ENCODE data around the gene CACNG3. TPM values are rescaled to one million over a fixed set of nuclear protein-coding genes. Genes with fewer than 3 reads are reported as not detected.

CACNG3 gene
- total RNA-seq, 1 donor from 2014 or later: not detected

DNA sequence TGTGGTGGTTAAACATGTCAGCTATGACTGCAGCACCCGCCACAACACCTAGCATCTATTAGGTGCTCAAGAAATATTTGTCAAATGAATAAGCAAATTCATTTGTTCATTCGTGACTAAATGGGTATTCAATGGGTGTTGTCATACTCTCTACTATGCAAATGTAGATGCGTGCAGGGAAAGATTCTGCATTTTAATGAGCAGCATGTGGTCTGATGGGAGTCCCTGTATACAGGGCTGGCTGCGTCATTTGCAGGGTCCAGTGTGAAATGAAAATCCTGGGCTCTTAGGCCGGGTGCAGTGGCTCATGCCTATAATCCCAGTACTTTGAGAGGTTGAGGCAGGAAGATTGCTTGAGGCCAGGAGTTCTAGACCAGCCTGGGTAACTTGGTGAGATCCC is 97.5 kb downstream of the CACNG3 start:
- H3K27ac Mint-ChIP-seq: no peak overlapping the region
- DNase-seq (ENCODE audit: low spot score in 2 of 2, unreplicated experiment in 2 of 2): no peak
- no peaks in the 10 kb centered on the region for H3K36me3 Mint-ChIP-seq
- peaks cover 16% of the 10 kb centered on the region for H3K27me3 Mint-ChIP-seq (ENCODE audit: low read depth)
- H3K4me3 Mint-ChIP-seq: no peak overlapping the region
- peaks cover 7% of the 10 kb centered on the region for H3K4me1 Mint-ChIP-seq
- no peaks in the 10 kb centered on the region for H3K9me3 Mint-ChIP-seq
- TF ChIP-seq, protein P1, sequence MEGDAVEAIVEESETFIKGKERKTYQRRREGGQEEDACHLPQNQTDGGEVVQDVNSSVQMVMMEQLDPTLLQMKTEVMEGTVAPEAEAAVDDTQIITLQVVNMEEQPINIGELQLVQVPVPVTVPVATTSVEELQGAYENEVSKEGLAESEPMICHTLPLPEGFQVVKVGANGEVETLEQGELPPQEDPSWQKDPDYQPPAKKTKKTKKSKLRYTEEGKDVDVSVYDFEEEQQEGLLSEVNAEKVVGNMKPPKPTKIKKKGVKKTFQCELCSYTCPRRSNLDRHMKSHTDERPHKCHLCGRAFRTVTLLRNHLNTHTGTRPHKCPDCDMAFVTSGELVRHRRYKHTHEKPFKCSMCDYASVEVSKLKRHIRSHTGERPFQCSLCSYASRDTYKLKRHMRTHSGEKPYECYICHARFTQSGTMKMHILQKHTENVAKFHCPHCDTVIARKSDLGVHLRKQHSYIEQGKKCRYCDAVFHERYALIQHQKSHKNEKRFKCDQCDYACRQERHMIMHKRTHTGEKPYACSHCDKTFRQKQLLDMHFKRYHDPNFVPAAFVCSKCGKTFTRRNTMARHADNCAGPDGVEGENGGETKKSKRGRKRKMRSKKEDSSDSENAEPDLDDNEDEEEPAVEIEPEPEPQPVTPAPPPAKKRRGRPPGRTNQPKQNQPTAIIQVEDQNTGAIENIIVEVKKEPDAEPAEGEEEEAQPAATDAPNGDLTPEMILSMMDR (IDR thresholded peaks at IDR 0.05; ENCODE audit: unreplicated experiment): no peak

DNA sequence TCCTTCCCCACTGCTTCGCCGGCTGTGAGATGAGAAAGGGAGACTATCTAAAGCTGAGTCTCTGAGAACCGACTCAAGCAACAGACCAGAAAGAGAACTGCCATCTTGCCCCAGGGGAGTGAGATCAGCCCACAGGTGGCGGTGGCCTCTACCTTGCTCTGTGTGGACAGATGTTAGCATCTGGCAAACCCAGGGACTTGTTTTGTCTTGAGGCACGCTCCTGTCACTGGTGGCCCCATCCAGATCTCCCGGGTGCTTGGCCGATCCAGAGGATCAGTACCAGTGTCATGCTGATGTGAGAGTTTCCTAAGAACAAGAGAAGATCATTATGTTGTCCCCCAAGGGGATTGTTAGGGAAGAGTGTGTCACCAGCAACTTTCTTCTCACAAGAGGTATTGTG is 101.4 kb downstream of the CACNG3 start:
- peaks cover 34% of the 10 kb centered on the region for H3K27me3 Mint-ChIP-seq (ENCODE audit: low read depth)

DNA sequence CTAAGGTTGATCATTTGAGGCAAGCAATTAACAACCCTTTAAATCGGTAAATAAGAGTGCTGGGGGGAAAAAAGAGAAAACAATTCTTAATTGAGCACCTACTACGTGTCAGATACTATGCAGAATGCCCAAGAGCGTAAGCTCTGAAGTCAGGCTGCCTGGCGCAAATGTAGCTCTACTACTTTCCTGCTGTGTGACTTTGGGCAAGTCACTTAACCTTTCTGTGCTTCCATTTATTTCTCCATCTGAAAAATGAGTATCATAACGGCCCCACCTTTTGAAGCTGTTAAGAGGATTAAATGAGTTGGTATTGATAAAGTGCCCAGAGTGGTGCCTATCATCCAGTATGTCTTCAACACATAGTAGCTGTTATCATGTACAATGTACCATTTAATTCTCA is 102.0 kb downstream of the CACNG3 start:
- Mint-ChIP-seq H3K27ac (no peak overlapping the region), H3K36me3 (no peaks in the 10 kb centered on the region), H3K4me1 (no peaks in the 10 kb centered on the region), H3K4me3 (no peak overlapping the region), H3K9me3 (no peaks in the 10 kb centered on the region), H3K27me3 (ENCODE audit: low read depth) (peaks cover 38% of the 10 kb centered on the region)
- DNase-seq (ENCODE audit: low spot score in 2 of 2, unreplicated experiment in 2 of 2): no peak
- TF ChIP-seq, protein P1 (IDR thresholded peaks at IDR 0.05; ENCODE audit: unreplicated experiment): no peak

More for the DNA sequence above, 101.4 kb downstream of the CACNG3 start:
- DNase-seq (ENCODE audit: low spot score in 2 of 2, unreplicated experiment in 2 of 2): no peak
- TF ChIP-seq, protein P1 (IDR thresholded peaks at IDR 0.05; ENCODE audit: unreplicated experiment): no peak
- no peak overlapping the region for H3K27ac Mint-ChIP-seq
- H3K4me3 Mint-ChIP-seq: no peak overlapping the region
- H3K4me1 Mint-ChIP-seq: no peaks in the 10 kb centered on the region
- no peaks in the 10 kb centered on the region for H3K9me3 Mint-ChIP-seq
- no peaks in the 10 kb centered on the region for H3K36me3 Mint-ChIP-seq

DNA sequence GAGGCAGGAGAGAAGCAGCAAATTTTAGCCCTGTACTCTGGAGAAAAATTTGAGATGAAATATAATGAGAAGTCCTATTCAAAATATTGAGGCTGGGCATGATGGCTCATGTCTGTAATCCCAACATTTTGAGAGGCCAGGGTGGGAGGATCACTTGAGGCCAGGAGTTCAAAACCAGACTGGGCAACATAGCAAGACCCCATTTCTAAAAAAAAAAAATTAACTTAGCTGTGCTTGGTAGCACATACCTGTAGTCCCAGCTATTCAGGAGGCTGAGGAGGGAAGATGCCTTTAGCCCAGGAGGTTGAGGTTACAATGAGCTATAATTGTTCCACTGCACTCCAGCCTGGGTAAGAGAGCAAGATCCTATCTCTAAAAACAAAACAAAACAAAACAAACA is 103.4 kb downstream of the CACNG3 start:
- DNase-seq (ENCODE audit: low spot score in 2 of 2, unreplicated experiment in 2 of 2): no peak
- H3K9me3 Mint-ChIP-seq: no peaks in the 10 kb centered on the region
- no peak overlapping the region for H3K4me3 Mint-ChIP-seq
- H3K36me3 Mint-ChIP-seq: no peaks in the 10 kb centered on the region
- TF ChIP-seq, protein P1 (IDR thresholded peaks at IDR 0.05; ENCODE audit: unreplicated experiment): no peak
- H3K4me1 Mint-ChIP-seq: no peaks in the 10 kb centered on the region
- H3K27me3 Mint-ChIP-seq (ENCODE audit: low read depth): peaks cover 41% of the 10 kb centered on the region
- no peak overlapping the region for H3K27ac Mint-ChIP-seq

DNA sequence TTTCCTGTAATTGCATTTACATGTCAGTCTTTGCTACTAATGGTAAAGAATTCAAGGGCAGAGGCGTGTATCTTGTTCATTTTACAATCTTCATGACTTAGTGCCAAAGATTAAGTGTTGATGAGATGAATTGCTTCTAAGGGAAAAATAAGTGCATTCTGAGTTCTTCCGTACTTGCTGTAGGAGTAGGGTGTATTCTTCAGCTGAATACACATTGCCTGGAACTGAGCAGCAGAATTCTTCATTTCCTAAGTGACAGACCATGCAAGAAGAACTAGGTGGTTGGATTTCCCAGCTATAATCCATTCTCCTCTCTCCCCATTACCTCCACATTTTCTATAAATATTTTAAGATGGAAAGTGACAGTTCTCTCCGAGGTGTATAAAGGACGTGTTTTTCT is 104.8 kb downstream of the CACNG3 start:
- Mint-ChIP-seq H3K27me3 (ENCODE audit: low read depth) (peaks cover 41% of the 10 kb centered on the region), H3K27ac (no peak overlapping the region), H3K4me1 (no peaks in the 10 kb centered on the region), H3K36me3 (no peaks in the 10 kb centered on the region), H3K9me3 (no peaks in the 10 kb centered on the region), H3K4me3 (no peak overlapping the region)
- TF ChIP-seq, protein P1 (IDR thresholded peaks at IDR 0.05; ENCODE audit: unreplicated experiment): no peak
- no peak for DNase-seq (ENCODE audit: low spot score in 2 of 2, unreplicated experiment in 2 of 2)

DNA sequence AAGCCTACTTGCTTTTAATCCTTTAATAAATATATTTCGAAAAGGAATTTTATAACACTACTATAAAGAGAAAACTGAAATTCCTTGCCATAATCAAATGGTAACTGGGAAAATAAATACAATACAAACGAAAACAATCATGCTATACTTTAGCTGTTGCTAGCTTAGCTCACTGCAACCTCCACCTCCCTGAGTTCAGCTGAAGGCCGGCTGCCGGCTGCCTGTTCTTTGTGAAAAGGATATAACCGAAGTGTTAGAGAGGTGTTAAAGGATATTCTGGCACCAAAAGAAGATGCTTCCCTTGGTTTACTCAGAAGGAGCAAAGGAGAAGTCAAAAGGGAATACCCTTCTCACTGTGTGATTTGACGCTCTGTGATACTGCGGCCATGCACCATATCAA is 108.5 kb downstream of the CACNG3 start:
- DNase-seq (ENCODE audit: low spot score in 2 of 2, unreplicated experiment in 2 of 2): no peak
- Mint-ChIP-seq H3K27me3 (ENCODE audit: low read depth) (peaks cover 40% of the 10 kb centered on the region), H3K36me3 (no peaks in the 10 kb centered on the region), H3K4me3 (no peak overlapping the region), H3K4me1 (no peaks in the 10 kb centered on the region), H3K9me3 (no peaks in the 10 kb centered on the region), H3K27ac (no peak overlapping the region)
- TF ChIP-seq, protein P1 (IDR thresholded peaks at IDR 0.05; ENCODE audit: unreplicated experiment): no peak
